ENCODE results near the gene SPAG16.

- TF ChIP-seq EZH2 (IDR thresholded peaks at IDR 0.05) = no peak
- TF ChIP-seq POLR2A (IDR thresholded peaks at IDR 0.05; ENCODE audit: borderline replicate concordance, extremely low read depth, insufficient read depth, insufficient read length) = no peak
Observed at GRCh38 chr2:213320604-213321003, 36.3 kb downstream of the SPAG16 start.
